HFFc6 (cell line): ENCODE measurements around the gene TMEM128. TPM values are rescaled to one million over a fixed set of nuclear protein-coding genes. Genes with fewer than 3 reads are reported as not detected.
"Not testable (repeated sequence)": the region's sequence is repeated elsewhere in the genome, so short reads cannot be mapped to it uniquely, and the experiment has no call there.

Source experiments
- DNase-seq: peaks from one replicate; pipeline ENCODE4 v3.0.0-alpha.2; 2018
- H3K27ac Mint-ChIP-seq: 2 replicates; pipeline ENCODE4 v1.8.0; 2020; ENCODE audit warnings: mild to moderate bottlenecking, mixed read lengths
- H3K27me3 Mint-ChIP-seq: 2 replicates; pipeline ENCODE4 v1.8.0; 2021; ENCODE audit warnings: mild to moderate bottlenecking, moderate library complexity, mixed read lengths; ENCODE audit not compliant: insufficient read depth
- H3K36me3 Mint-ChIP-seq: 2 replicates; pipeline ENCODE4 v1.8.0; 2021; ENCODE audit warnings: low read depth, mixed read lengths
- H3K4me1 Mint-ChIP-seq: 2 replicates; pipeline ENCODE4 v1.8.0; 2020; ENCODE audit warnings: low read depth, mixed read lengths
- H3K4me3 Mint-ChIP-seq: 2 replicates; pipeline ENCODE4 v1.8.0; 2020; ENCODE audit warnings: mild to moderate bottlenecking, moderate library complexity, mixed read lengths
- H3K9me3 Mint-ChIP-seq: 2 replicates; pipeline ENCODE4 v1.8.0; 2020; ENCODE audit warnings: mild to moderate bottlenecking, mixed read lengths
- CTCF ChIP-seq: fragments of 200-600 bp; sonication (generic); IDR thresholded peaks from 2 replicates; pipeline ENCODE4 v1.5.0; 2021; ENCODE audit warnings: antibody characterized with exemption, mild to moderate bottlenecking
- total RNA-seq, 6 experiments: library from RNA; stranded (reverse); fragmentation: NEBNext Ultra II Directional; extraction: Animal tissue kit (Norgen Biotek cat#: 25700); gene quantifications; 2 replicates in 1 of 6; 3 replicates in 5 of 6; pipeline ENCODE4 v1.2.3, GENCODE V29; 2021

Gene TMEM128
- total RNA-seq, 6 experiments from 2014 or later, result 19.2 to 22.7 (median 21.7) TPM

- Mint-ChIP-seq H3K4me1 (peaks cover 17% of the 10 kb centered on the region), H3K4me3 (no peak overlapping the region), H3K9me3 (no peaks in the 10 kb centered on the region), H3K27ac (no peak overlapping the region), H3K36me3 (peaks cover 15% of the 10 kb centered on the region), H3K27me3 (no peaks in the 10 kb centered on the region)
- no peak for DNase-seq
- TF ChIP-seq CTCF, result no peak
Observed at GRCh38 chr4:4245172-4245571, 2.9 kb downstream of the TMEM128 start.

- H3K4me3 Mint-ChIP-seq, H3K4me1 Mint-ChIP-seq, DNase-seq, H3K27ac Mint-ChIP-seq, H3K9me3 Mint-ChIP-seq, H3K27me3 Mint-ChIP-seq: not testable (repeated sequence)
- peaks cover 23% of the 10 kb centered on the region for H3K36me3 Mint-ChIP-seq
Observed at GRCh38 chr4:4239551-4239950, 8.5 kb downstream of the TMEM128 start.

GRCh38 chr4:4233610-4234009, 14.4 kb downstream of the TMEM128 start:
- peaks cover 6% of the 10 kb centered on the region for H3K27me3 Mint-ChIP-seq
- no peak overlapping the region for H3K4me3 Mint-ChIP-seq
- TF ChIP-seq CTCF, result no peak

GRCh38 chr4:4228356-4228668, 19.7 kb downstream of the TMEM128 start:
- Mint-ChIP-seq H3K27me3 (peaks cover 43% of the 10 kb centered on the region), H3K9me3 (peaks cover 7% of the 10 kb centered on the region), H3K27ac (no peak overlapping the region), H3K4me3 (no peak overlapping the region), H3K36me3 (no peaks in the 10 kb centered on the region), H3K4me1 (peaks cover 5% of the 10 kb centered on the region; the same call in 1 of the 2 replicates)
- TF ChIP-seq CTCF, result no peak
- no peak for DNase-seq

More at GRCh38 chr4:4233610-4234009, 14.4 kb downstream of the TMEM128 start:
- Mint-ChIP-seq H3K9me3 (peaks cover 23% of the 10 kb centered on the region), H3K36me3 (peaks cover 18% of the 10 kb centered on the region), H3K4me1 (no peaks in the 10 kb centered on the region), H3K27ac (no peak overlapping the region)
- DNase-seq, result no peak

- H3K9me3 Mint-ChIP-seq, result peaks cover 2% of the 10 kb centered on the region
- peaks cover 47% of the 10 kb centered on the region for H3K27me3 Mint-ChIP-seq
- H3K4me3 Mint-ChIP-seq, result no peak overlapping the region
- no peaks in the 10 kb centered on the region for H3K36me3 Mint-ChIP-seq
- TF ChIP-seq CTCF, result no peak
- H3K4me1 Mint-ChIP-seq, result peaks cover 5% of the 10 kb centered on the region; the same call in 1 of the 2 replicates
- H3K27ac Mint-ChIP-seq, result no peak overlapping the region
- DNase-seq, result no peak
Observed at GRCh38 chr4:4227510-4228355, 20.3 kb downstream of the TMEM128 start.

- peaks cover 51% of the 10 kb centered on the region for H3K27me3 Mint-ChIP-seq
- DNase-seq, result no peak
- H3K27ac Mint-ChIP-seq, result no peak within 1 kb of the TSS
- TF ChIP-seq CTCF, result no peak
- no peak within 1 kb of the TSS; the same call in 1 of the 2 replicates for H3K4me3 Mint-ChIP-seq
- no peaks in the 10 kb centered on the region for H3K9me3 Mint-ChIP-seq
- no peaks in the 10 kb centered on the region for H3K36me3 Mint-ChIP-seq
- H3K4me1 Mint-ChIP-seq, result peaks cover 5% of the 10 kb centered on the region; the same call in 1 of the 2 replicates
Observed at GRCh38 chr4:4226606-4227438, 21.2 kb downstream of the TMEM128 start, which contains the start of gene OTOP1. Gene OTOP1 (minus strand): TSS chr4:4226929. CDS start chr4:4226864, 65 bp downstream.
